ENCODE data around the gene C1orf167. TPM values are rescaled to one million over a fixed set of nuclear protein-coding genes. Genes with fewer than 3 reads are reported as not detected.

C1orf167 gene
- total and polyA plus RNA-seq, 2 of the 13 experiments (the other 11 are each of a cell fraction or from before 2014, with no cell fraction given) = not detected

GRCh38 chr1:11787804-11788436 is 25.9 kb downstream of the C1orf167 start (continued):
- TF ChIP-seq THAP8 (CRISPR knock-in tag; IDR thresholded peaks at IDR 0.05; ENCODE audit: borderline replicate concordance) (no peak), HDAC1 (CRISPR knock-in tag; IDR thresholded peaks at IDR 0.05) (0 out of 2 replicates have a peak, but pooled peaks have one; percentile 20), ZNF777 (CRISPR knock-in tag; IDR thresholded peaks at IDR 0.05) (no peak), ATM (IDR thresholded peaks at IDR 0.05; ENCODE audit: borderline replicate concordance) (no peak), PCBP1 (IDR thresholded peaks at IDR 0.05; ENCODE audit: borderline replicate concordance, low read depth, low read length) (no peak)
- TF ChIP-seq, protein P1, sequence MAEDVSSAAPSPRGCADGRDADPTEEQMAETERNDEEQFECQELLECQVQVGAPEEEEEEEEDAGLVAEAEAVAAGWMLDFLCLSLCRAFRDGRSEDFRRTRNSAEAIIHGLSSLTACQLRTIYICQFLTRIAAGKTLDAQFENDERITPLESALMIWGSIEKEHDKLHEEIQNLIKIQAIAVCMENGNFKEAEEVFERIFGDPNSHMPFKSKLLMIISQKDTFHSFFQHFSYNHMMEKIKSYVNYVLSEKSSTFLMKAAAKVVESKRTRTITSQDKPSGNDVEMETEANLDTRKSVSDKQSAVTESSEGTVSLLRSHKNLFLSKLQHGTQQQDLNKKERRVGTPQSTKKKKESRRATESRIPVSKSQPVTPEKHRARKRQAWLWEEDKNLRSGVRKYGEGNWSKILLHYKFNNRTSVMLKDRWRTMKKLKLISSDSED (CRISPR knock-in tag; IDR thresholded peaks at IDR 0.05) = no peak
- TF ChIP-seq, protein P2, sequence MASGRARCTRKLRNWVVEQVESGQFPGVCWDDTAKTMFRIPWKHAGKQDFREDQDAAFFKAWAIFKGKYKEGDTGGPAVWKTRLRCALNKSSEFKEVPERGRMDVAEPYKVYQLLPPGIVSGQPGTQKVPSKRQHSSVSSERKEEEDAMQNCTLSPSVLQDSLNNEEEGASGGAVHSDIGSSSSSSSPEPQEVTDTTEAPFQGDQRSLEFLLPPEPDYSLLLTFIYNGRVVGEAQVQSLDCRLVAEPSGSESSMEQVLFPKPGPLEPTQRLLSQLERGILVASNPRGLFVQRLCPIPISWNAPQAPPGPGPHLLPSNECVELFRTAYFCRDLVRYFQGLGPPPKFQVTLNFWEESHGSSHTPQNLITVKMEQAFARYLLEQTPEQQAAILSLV (CRISPR knock-in tag; IDR thresholded peaks at IDR 0.05; ENCODE audit: borderline replicate concordance) = 0 out of 2 replicates have a peak, but pooled peaks have one; percentile 5

DNA sequence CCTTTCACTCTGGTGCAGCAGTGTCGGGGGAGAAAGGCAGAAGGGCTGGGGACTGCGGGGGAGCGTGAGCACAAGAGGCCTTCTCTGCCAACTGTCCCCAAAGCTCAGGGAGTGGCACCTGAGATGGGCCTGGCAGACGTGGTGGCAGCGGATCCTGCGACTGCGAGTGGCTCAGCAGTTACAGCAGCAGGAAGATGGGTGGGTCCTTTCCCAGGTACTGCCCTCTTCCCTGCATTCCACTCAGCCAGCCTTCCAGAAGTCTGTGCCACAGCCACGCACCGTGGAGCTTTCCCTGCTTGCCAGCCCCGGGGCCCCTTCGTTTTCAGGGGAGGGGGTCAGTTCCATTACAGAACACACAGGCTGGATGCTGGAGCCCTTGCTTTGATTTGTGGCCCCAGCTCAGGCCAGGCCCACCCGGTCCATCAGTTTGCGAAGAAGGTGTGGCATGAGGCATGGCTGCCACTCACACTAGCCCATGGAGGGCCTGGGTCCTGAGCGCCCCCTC is 26.6 kb downstream of the C1orf167 start:
- Histone ChIP-seq H3K9ac (ENCODE audit: insufficient read depth, low read depth, low read length) (no peak overlapping the region), H3K9me3 (ENCODE audit: low read length) (no peaks in the 10 kb centered on the region), H3K4me1 (ENCODE audit: insufficient read depth, low read length) (peaks cover 40% of the 10 kb centered on the region), H4K20me1 (ENCODE audit: insufficient read depth, low read length) (no peaks in the 10 kb centered on the region), H2AFZ (ENCODE audit: low read length) (no peak overlapping the region), H3K4me3 (replicated peaks in 1 of 3; ENCODE audit: insufficient read depth in 1 of 3, low read depth in 2 of 3, low read length in 3 of 3) (no peak overlapping the region), H3K4me2 (ENCODE audit: low read depth, low read length) (no peak overlapping the region), H3K27ac (ENCODE audit: extremely low read length, insufficient read depth, low read length) (no peak overlapping the region), H3K27me3 (ENCODE audit: control insufficient read depth in 1 of 2, insufficient read depth in 2 of 2, low read length in 2 of 2) (peaks cover 1 to 5% of the 10 kb centered on the region in 2 experiments; a peak in 1 of 5 replicates), H3K36me3 (replicated peaks in 1 of 2; ENCODE audit: control insufficient read depth in 1 of 2, insufficient read depth in 2 of 2, low read length in 2 of 2) (no peaks in the 10 kb centered on the region), H3K79me2 (ENCODE audit: insufficient read depth, low read length) (no peaks in the 10 kb centered on the region)
- 82% methylated on average over 4 of the region's 14 CpGs for WGBS (ENCODE audit: low lambda C conversion rate)
- intact Hi-C loops (cut with micrococcal nuclease; ENCODE audit: unreplicated experiment) = no loop called here
- POLR2A ChIA-PET = interaction anchor here (2.5 to 2.9 kb wide), 2 partner anchors 15 to 18 kb away, joined by 9 to 12 read pairs; partner anchors contain the start of genes CLCN6 and MTHFR
- no peak for ATAC-seq
- DNase-seq (ENCODE audit: low spot score) = no peak
- in situ Hi-C loops (cut with HindIII; ENCODE audit: extremely low pct_ligation_motif_present, low pct_unique_long_range_greater_than_20kb) = no loop called here
- TF ChIP-seq CENPT (CRISPR knock-in tag; IDR thresholded peaks at IDR 0.05; ENCODE audit: low read depth) = no peak
- peak; percentile 63 for TF ChIP-seq AGO2 (optimal IDR thresholded peaks at IDR 0.05; ENCODE audit: low read depth, low read length)
- no TSS peak for BruUV-seq (replicated peaks)
- FAIRE-seq = no peak
- CTCF ChIA-PET (ENCODE audit: low intra/inter-chr PET ratio, low total read pairs) = no interaction called here

Measured in HepG2 (cell line).